HL-60 (cell line): ENCODE measurements around the gene KRTAP10-1.

ENCODE experiments used
- DNase-seq, 2 experiments: peaks; one replicate each; pipeline ENCODE4 v3.0.0-alpha.2; 2010 to 2020; ENCODE audit warnings: low read depth in 1 of 2, low spot score in 1 of 2
- H3K27ac ChIP-seq: fragments of 250-450 bp; sonication (Bioruptor Pico); replicated peaks from 2 replicates; pipeline ENCODE4 v1.5.1; 2020; ENCODE audit warnings: mild to moderate bottlenecking, moderate library complexity
- H3K27me3 ChIP-seq: fragments of 250-450 bp; sonication (Bioruptor Pico); 2 replicates; pipeline ENCODE4 v1.5.1; 2021; ENCODE audit warnings: mild to moderate bottlenecking, moderate library complexity; ENCODE audit not compliant: insufficient read depth, poor library complexity, severe bottlenecking
- H3K4me3 ChIP-seq: replicated peaks from 2 replicates; pipeline ENCODE4 v1.5.1; 2011; ENCODE audit warnings: mild to moderate bottlenecking, control low read depth, low read length; ENCODE audit not compliant: insufficient read depth
- CTCF ChIP-seq: IDR thresholded peaks from one replicate; pipeline ENCODE4 v1.5.1; 2011; ENCODE audit warnings: low read length, control low read depth, inconsistent platforms; ENCODE audit not compliant: insufficient read depth
- GABPA ChIP-seq: IDR thresholded peaks from 2 replicates; pipeline ENCODE4 v1.6.1; 2012; ENCODE audit warnings: low read depth
- POLR2AphosphoS5 ChIP-seq: IDR thresholded peaks from 2 replicates; pipeline ENCODE4 v1.6.1; 2012; ENCODE audit warnings: low read depth
- SPI1 ChIP-seq: IDR thresholded peaks from 2 replicates; pipeline ENCODE4 v1.6.1; 2012; ENCODE audit warnings: low read depth, mild to moderate bottlenecking, borderline replicate concordance
- TF ChIP-seq, protein P1 (sequence below): IDR thresholded peaks from 2 replicates; pipeline ENCODE4 v1.6.1; 2012; ENCODE audit warnings: low read depth; ENCODE audit not compliant: insufficient replicate concordance

Gene KRTAP10-1

GRCh38 chr21:44567481-44568171 is 27.6 kb upstream of the KRTAP10-1 start:
- TF ChIP-seq SPI1 (no peak), GABPA (no peak), CTCF (no peak), POLR2AphosphoS5 (no peak)
- TF ChIP-seq, protein P1, sequence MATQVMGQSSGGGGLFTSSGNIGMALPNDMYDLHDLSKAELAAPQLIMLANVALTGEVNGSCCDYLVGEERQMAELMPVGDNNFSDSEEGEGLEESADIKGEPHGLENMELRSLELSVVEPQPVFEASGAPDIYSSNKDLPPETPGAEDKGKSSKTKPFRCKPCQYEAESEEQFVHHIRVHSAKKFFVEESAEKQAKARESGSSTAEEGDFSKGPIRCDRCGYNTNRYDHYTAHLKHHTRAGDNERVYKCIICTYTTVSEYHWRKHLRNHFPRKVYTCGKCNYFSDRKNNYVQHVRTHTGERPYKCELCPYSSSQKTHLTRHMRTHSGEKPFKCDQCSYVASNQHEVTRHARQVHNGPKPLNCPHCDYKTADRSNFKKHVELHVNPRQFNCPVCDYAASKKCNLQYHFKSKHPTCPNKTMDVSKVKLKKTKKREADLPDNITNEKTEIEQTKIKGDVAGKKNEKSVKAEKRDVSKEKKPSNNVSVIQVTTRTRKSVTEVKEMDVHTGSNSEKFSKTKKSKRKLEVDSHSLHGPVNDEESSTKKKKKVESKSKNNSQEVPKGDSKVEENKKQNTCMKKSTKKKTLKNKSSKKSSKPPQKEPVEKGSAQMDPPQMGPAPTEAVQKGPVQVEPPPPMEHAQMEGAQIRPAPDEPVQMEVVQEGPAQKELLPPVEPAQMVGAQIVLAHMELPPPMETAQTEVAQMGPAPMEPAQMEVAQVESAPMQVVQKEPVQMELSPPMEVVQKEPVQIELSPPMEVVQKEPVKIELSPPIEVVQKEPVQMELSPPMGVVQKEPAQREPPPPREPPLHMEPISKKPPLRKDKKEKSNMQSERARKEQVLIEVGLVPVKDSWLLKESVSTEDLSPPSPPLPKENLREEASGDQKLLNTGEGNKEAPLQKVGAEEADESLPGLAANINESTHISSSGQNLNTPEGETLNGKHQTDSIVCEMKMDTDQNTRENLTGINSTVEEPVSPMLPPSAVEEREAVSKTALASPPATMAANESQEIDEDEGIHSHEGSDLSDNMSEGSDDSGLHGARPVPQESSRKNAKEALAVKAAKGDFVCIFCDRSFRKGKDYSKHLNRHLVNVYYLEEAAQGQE: no peak
- no peaks in the 10 kb centered on the region for H3K27me3 ChIP-seq
- no peak for DNase-seq
- no peak overlapping the region for H3K27ac ChIP-seq
- no peak overlapping the region for H3K4me3 ChIP-seq

DNA sequence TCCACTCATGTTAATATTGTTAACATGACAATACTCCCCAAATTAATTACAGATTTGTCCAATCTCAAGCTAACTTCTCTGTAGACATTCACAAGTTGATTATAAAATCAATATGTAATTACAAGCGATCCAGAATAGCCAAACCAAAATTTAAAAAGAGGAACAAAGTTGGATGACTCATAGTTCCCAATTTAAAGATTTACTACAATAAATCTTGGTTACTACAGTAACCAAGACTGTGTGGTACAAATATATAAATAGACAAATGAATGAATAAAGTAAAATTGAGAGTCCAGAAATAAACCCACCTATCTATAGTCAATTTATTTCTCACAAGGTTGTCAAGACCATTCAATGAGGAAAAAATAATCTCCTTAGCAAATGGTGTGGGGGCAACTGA is 26.4 kb upstream of the KRTAP10-1 start:
- no peak for TF ChIP-seq CTCF
- no peak for TF ChIP-seq SPI1
- TF ChIP-seq GABPA: no peak
- TF ChIP-seq, protein P1: no peak
- no peak for TF ChIP-seq POLR2AphosphoS5
- Histone ChIP-seq H3K4me3 (no peak overlapping the region), H3K27ac (no peak overlapping the region), H3K27me3 (no peaks in the 10 kb centered on the region)
- no peak for DNase-seq

GRCh38 chr21:44564886-44565598 is 25.0 kb upstream of the KRTAP10-1 start:
- no peak for DNase-seq
- no peak overlapping the region for H3K27ac ChIP-seq
- no peak overlapping the region for H3K4me3 ChIP-seq
- no peak for TF ChIP-seq CTCF
- TF ChIP-seq SPI1: no peak
- TF ChIP-seq, protein P1: no peak
- TF ChIP-seq GABPA: no peak
- TF ChIP-seq POLR2AphosphoS5: no peak
- peaks cover 3% of the 10 kb centered on the region for H3K27me3 ChIP-seq
